ENCODE results near the gene SERGEF.
"Not testable (repeated sequence)": the region's sequence is repeated elsewhere in the genome, so short reads cannot be mapped to it uniquely, and the experiment has no call there.

The SERGEF gene

DNA sequence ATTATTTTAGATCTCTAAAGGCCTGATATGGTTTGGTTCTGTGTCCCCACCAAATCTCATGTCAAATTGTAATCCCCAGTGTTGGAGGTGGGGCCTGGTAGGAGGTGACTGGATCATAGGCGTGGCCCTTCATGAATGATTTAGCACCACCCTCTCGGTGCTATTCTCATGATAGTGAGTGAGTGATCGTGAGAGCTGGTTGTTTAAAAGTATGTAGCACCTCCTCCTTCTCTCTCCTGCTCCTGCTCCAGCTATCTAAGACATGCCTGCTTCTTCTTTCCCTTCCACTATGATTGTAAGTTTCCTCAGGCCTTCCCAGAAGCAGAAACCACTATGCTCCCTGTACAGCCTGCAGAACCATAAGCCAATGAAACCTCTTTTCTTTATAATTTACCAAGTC is 114.1 kb downstream of the SERGEF start:
- no peak for DNase-seq

DNA sequence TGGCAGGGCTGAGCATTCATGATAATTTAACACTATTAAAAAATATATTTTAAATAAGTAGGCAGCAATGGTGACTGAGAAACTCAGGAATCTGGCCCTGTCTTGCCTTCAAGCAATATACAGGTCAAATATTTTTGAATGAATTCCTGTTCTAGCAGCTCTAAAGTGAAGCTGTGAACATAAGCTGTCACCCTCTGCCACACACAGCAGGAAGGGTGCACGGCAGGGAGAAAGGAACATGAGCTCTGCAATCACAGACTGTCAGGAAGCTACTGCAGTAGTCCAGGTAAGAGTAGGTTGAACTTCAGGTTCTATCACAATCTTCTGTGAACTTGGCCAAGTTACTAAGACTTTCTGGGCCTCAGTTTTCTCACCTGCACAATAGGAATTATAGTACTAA is 114.8 kb downstream of the SERGEF start:
- no peak for DNase-seq

DNA sequence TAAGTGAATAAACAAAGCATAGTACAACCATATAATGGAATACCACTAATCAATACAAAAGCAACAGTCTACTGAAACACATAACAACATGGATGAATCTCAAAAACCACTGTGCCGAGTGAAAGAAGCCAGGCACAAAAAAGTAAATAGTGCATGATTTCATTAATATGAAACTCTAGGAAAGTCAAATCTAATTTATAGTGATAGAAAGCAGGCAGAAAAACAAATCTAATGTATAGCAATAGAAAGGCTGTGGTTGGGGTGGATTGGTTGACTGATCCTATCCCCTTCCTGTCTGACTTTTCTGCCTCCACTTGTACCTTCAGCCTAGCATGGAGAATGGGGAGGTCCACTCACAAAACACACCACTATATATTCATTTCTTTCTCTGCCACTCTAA is 115.4 kb downstream of the SERGEF start:
- DNase-seq = no peak

DNA sequence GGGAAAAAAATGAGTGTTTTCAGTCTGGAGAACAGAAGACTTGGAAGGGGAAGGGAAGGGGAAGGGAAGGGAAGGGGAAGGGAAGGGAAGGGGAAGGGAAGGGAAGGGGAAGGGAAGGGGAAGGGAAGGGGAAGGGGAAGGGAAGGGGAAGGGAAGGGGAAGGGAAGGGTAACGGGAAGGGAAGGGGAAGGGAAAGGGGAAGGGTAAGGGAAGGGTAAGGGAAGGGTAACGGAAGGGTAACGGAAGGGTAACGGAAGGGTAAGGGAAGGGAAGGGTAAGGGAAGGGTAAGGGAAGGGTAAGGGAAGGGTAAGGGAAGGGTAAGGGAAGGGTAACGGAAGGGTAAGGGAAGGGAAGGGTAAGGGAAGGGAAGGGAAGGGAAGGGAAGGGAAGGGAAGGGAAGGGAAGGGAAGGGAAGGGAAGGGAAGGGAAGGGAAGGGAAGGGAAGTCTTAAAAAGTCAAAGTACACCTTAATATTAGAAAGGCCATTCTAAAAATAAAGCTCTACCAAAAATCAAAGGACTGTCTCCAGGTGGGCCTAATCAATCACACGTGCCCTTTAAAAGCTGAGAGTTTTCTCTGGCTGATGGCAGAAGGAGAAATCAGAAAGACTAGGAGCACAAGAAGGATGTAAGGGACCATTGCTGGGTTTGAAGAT is 116.2 kb downstream of the SERGEF start:
- DNase-seq = not testable (repeated sequence)

DNA sequence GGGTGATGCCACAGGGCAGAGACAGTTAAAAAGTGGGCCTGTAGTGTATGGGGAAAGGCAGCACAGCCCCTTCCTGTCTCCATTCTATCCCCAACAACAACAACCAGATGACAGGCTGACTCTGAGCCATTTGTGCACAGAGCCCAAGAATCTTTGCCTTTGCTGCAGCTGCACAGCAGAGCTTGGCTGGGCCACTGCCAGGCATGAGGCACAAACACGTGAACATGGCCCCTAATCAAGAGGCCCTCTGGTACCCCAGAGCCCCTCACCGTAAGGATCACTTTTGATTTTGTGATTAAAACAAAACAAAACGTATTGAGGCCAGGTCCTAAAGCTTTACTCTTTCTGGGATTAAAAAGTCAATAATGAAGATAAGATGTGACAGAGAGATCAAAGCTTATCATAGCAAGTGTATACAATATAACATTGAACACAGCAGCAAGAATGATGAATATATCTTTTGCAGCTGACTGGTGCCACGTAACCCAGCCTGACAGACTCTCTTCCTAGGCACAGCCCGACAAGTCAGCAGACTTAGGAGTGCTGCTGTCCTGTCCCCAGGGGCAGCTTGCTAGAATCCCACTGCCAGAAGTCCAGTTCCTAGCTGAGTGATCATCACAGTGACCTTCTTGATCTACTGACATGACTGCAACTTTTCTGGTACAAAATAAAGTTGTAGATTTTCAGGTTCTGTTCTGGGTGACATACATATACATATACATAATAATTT is 117.8 kb downstream of the SERGEF start:
- peak; percentile 43 for DNase-seq

DNA sequence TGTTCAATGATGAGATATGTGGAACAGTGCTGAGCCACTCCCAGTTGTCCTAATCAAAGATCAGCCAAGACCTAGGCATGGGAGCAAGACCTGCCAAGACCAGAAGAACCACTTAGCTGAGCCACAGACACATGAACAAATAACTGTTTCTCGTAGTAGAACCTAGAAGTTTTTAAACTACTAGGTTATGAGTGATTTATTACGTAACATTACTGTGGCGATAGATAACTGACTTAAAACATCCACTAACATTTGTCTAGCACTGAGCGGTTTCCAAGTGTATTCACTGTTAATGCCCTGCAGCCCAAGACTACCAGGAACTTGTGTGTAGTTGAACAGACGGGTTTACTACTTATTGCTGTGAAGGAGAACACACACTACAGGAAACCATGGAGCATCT is 120.4 kb downstream of the SERGEF start:
- DNase-seq = no peak

DNA sequence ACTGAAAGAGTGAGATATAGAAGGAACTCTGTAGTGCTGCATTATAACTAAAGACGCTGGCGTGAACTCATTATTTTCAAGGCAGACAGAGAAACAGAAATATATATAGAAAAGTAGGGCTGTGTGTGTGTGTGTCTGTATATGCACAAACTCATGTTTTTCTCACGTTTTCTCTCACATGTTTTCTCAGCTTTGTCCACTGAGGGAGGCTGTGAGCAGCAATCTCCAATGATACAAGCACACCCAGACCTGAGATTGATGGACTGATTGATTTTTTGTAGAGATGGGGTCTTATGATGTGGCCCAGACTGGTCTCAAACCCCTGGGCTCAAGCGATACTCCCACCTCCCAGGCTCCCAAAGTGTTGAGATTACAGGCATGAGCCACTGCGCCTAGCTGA is 122.5 kb downstream of the SERGEF start:
- DNase-seq = no peak

DNA sequence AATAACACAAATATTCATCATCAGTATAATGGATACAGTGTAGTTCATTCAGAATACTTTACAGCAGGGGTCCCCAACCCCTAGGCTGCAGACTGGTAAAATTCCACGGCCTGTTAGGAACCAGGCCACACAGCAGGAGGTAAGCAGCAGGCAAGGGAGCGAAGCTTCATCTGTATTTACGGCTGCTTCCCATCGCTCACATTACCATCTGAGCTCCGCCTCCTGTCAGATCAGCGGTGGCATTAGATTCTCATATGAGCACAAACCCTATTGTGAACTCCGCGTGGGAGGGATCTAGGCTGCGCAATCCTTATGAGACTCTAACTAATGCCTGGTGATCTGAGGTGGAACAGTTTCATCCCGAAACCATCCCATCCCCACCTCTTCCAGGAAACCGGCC is 125.1 kb downstream of the SERGEF start:
- no peak for DNase-seq

DNA sequence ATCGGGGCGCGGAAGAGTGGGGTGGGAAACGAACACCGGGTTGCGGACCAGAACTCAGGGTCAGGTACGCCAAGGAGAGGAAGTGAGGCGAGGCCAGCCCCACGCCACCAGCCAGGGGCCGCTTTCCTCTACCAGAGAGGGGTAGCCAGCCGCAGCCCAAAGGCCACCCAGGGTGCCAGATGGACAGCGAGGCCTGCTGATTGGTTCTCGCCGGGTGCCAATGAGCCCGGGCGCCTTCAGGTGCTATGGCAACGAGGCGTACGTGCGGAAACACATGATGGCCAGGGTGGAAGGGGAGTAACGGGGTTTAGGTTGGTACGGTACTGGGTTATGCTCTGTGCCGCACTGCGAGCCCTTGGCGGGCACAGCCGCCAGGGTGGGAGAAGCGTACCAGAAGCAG is 128.9 kb downstream of the SERGEF start:
- no peak for DNase-seq

DNA sequence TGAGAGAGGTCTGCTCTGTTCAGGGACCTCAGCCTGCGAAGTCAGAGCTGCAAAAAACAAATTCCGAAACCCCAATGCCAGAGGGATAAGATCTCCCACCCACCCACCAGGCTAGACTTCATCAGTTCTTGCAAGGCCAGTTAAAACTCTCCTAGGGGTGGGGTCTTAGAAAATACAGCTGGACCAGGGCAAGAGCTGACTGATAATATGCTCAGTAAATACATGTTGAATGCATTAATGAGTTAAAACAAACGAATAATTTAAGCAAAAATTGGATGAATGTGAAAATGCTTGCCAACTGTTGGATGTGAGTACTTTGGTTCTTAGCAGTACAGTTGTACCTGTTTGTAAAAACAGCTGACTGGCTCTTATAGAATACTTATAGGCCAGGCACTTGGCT is 129.8 kb downstream of the SERGEF start:
- DNase-seq = no peak

DNA sequence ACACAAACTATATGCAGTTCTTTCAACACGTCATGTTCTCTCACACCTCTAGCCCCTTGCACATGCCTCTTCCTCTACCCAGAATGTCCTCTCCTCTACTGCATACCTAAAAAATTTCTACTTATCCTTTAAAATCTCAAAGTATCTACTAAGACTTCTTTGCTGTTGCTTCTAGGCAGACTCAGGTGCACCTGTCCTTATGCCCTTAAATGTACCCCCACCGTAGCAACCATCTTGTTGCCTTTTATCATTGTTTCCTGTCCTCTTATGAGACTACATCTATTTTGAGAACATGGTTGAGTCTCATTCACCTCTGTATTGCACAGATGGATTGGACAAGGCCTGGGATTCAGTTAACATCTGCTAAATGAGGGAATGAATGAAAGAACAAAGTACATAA is 134.1 kb downstream of the SERGEF start:
- no peak for DNase-seq

DNA sequence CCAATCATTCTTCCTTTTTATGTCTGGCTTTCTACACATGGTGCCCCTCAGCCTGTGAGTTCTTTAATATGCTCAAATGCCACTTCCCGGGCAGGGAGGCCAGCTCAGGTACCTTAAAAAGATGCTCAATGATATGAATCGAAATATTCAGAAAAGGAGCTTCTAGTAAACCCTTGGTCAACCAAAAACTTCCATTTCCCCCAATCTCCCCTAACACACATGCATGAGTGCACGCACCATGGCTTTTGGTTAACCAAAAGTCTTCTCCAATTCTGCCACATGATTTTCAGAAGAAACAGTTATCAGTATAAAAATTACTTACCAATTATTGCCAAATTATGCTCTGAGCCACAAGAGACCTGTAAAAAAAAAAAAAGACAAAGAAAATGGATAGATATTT is 135.0 kb downstream of the SERGEF start:
- DNase-seq = no peak

DNA sequence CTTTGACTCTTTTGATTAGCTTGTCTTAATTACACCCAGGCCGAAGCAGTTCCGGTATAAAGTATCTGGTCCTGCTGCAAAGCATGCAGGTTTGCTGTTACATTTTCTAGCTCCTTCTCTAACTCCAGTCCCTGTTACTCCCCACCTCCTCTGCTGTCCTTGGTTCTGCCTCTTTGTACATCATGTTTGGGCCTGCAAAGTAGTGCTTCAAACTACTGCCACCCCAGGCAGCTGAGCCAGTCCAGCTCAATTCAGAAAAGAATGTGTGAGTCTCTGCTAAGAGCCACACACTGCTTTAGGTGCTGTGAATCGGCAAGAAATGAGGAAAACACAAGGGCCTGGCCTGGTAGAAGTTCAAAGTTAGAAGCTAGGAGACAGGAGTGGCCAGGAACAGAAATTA is 136.0 kb downstream of the SERGEF start:
- no peak for DNase-seq

DNA sequence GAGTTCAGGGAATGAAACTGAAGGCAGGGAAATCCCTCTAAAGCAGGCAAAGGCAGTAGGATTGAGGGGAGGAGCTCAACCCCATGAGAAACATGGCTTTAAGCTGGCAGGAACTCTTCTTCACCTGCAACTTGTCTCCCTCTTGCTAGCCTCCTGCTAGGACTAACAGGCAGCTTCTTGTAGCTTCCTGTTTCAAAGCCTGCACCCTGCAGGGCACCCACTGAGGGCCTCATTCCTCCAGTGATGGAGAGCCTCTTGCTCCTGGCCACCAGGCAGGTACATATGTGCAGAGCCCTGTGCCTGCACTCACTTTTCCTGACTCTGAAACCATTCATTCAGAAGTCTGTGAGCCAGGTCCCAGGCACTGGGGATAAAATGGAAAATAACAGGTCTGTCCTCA is 137.0 kb downstream of the SERGEF start:
- DNase-seq = no peak

DNA sequence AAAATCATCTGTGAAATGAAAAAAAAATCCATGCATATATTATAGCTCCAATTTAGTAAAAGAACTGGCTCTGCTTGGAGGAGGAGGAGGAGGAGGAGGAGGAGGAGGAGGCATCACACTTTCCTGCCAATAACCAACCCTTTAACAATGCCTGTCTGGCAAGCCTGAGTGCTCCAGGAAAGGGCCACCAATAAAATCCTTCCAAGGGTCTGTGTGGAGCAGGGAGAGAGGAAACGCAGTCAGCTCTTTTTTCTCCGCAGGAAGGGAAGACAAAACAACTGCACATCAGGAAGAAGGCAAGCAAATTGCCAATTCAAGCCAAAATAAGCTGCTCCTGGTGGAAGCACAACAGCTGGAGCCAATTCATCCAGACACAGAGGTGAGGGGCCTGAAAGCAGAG is 139.3 kb downstream of the SERGEF start:
- peak; percentile 48 for DNase-seq

DNA sequence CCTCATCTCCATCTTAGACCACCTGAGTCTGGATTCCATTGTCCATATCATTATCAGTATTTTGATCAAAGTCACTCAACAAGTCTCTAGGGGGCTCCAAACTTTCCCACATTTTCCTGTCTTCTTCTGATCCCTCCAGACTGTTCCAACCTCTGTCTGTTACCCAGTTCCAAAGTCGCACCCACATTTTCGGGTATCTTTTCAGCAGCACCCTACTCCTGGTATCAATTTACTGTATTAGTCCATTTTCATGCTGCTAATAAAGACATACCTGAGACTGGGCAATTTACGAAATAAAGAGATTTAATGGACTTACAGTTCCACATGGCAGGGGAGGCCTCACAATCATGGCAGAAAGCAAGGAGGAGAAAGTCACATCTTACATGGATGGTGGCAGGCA is 144.4 kb downstream of the SERGEF start:
- DNase-seq = not testable (repeated sequence)

DNA sequence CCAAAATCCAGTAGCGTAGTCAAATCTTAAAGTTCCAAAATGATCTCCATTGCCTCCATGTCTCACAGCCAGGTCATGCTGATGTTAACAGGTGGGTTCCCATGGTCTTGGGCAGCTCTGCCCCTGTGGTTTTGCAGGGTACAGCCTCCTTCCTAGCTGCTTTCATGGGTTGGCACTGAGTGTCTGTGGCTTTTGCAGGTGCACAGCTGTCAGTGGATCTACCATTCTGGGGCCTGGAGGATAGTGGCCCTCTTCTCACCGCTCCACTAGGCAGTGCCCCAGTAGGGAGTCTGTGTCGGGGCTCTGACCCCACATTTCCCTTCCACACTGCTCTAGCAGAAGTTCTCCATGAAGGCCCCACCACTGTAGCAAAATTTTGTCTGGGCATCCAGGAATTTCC is 145.5 kb downstream of the SERGEF start:
- no peak for DNase-seq

DNA sequence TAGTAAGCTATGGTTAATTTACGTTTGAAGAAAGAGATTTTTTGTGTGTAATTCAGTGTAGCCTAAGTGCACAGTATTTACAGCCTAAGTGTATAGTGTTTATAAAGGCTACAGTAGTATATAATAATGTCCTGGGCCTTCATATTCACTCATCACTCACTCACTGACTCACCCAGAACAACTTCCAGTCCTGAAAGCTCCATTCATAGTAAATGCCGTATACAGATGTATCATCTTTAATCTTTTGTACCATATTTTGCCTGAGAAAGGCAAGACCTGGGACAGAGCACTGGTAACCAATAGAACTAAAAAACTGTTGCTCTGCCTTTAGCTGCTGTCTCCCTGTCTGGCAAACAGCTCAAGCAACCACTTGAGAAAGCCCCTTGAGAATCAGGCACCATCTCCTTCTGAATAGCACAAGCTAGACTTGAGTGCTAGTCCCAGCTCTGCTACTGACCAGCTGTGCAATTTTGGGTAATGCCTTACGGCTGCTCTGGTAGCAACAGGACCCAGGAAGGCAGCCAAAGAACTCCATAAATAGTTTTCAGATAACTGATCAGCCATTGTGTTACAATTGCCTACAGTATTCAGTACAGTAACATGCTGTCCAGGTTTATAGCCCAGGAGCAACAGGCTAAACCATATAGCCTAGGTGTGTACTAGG is 146.9 kb downstream of the SERGEF start:
- DNase-seq = no peak

DNA sequence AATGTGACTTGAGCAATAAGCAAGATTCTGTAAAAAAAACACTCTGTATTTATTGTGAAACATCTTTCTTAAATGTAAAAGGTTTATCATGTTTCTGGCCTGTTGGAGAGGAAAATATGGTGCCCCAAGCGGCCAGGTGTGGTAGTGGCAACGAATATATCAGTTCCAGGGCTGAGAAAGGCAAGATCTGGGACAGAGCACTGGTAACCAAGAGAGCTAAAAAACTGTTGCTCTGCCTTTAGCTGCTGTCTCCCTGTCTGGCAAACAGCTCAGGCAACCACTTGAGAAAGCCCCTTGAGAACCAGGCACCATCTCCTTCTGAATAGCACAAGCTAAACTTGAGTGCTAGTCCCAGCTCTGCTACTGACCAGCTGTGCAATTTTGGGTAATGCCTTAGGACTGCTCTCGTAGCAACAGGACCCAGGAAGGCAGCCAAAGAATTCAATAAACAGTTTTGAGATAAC is 148.3 kb downstream of the SERGEF start:
- DNase-seq = no peak

DNA sequence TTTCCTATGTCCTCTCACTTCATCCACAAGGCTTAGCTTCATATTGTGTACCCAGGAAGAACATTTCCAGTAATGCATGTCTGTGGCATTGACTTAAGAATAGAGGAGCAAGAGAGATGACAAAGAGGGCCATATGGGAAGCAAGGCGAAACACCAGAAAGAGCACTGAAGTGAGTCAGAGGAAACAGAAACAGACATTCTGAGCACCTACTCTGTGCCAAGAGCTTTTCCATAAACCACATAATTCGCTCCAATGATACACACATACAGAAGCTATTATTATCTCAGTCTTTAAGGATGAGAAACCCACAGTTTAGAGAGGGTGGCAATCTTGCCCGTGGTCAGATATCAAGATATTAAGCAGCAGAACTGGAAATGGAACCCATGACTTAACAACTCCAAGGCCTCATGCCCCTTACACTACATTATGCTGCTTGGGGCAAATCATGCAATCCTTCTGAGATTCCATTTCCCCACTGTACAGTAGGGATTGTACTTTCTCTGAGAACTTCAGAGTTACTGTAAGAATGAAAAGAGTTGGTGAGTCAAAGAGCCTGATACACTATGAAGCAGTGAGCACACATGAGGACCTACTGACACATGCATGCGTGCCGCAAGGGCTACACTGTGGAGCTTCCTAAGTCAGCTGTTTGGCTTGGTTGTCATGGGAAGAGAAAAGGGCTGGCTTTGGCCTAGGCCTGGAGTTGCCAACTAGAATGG is 151.7 kb downstream of the SERGEF start:
- DNase-seq = no peak

DNA sequence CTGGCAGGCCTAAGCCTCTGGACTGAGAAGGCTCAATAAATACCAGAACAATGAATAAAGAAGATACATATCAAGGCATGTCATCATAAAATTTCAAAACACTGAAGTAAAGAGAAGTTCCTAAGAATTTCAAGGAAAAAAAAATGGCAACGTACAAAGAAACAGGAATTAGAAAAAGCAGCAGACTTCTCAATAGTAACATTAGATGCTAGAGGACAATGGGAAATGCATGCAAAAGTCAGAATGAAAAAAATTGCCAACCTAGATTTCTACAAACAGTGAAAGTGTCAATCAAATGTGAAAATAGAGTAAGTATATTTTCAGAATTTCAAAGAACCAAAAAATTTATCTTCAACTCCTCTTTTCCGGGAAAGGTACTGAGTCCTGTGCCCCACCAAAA is 153.3 kb downstream of the SERGEF start:
- DNase-seq = no peak

DNA sequence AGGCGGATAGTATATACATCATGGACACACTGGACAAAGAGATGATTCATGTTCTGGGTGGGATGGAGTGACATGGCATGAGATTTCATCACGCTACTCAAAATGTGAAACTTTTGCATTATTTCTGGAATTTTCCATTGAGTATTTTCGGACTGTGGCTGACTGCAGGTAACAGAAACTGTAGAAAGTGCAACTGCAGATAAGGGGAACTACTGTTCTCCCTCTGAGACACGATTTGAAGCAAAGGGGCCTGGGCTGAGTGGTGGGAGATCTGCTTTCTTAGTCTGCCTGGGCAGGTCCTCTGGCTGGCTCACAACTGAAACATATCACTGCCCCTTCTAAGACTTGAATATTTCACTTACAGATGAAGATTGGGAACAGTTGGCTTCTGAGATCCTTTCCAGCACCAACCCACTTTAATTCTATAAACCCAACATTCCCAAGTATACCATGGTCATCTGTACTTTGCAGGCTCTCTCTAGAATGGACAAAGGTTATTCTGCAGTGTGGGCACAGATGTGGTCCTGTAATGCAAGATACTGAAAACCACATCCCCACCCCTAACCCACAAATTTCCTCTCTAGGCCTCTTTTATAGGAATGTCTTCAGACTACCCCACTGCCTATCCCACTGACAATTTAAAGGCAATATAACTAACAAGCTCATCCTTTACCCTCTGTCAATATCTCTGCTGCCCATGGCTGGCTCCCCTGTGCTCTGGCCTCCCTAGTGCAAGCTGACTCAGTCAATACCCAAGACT is 157.1 kb downstream of the SERGEF start:
- DNase-seq = no peak

DNA sequence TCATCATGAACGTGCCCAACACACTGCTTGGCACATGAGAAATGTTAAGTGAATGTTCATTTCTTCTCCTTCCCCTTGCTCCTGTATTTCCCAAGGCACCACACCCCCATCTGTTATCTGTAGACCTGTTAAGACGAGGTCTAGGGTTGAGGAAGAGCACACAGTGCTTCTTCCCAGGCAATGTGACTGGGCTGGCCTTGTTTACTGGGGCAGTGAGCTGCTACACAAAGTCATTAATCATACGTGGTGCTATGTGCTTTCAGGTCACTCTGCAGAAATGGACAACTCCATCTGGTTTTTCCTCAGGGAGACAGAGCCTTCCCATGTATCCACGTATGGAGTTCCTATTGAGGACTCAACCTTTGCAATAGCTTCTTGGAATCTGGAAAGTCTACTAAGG is 159.6 kb downstream of the SERGEF start:
- DNase-seq = no peak

Data from midbrain (tissue), 1 donor.